A673 (cell line): Measurements from ENCODE around the gene CCDC14.

Source experiments
- CTCF ChIP-seq: fragments of 300-800, 200-600 bp; sonication (generic); conservative IDR thresholded peaks from 2 replicates; pipeline ENCODE4 v1.5.1; 2017; ENCODE audit warnings: low read depth, mild to moderate bottlenecking, antibody characterized with exemption, low read length, moderate library complexity, mixed read lengths
- EZH2 ChIP-seq: fragments of 200-600 bp; sonication (generic); IDR thresholded peaks from 2 replicates; pipeline ENCODE4 v1.6.1; 2017; ENCODE audit warnings: borderline replicate concordance, low read depth, mild to moderate bottlenecking, mixed read lengths, antibody characterized with exemption, low read length; ENCODE audit not compliant: poor library complexity, severe bottlenecking

- TF ChIP-seq CTCF (no peak), EZH2 (no peak)
Measured at GRCh38 chr3:123899300-123899865, 61.6 kb downstream of the CCDC14 start.
